GM21786 (cell line): ENCODE measurements around the gene HOMER3.

Source experiments
- ATAC-seq: cut with Tn5 transposase; IDR thresholded peaks from one replicate; pipeline ENCODE4 v1.9.1; 2021; ENCODE audit not compliant: unreplicated experiment

Gene HOMER3

GRCh38 chr19:18940769-18941627 lies at the start of gene HOMER3:
Gene HOMER3, minus strand, starts transcription at chr19:18941217. Its CDS starts 2,235 bp downstream, at chr19:18938982.
- ATAC-seq = no peak

GRCh38 chr19:18990128-18990708 lies 49.2 kb upstream of the HOMER3 start:
- no peak for ATAC-seq

- no peak for ATAC-seq
Observed at GRCh38 chr19:18989316-18989715, 48.3 kb upstream of the HOMER3 start.

- ATAC-seq = no peak
Observed at GRCh38 chr19:18987456-18987855, 46.4 kb upstream of the HOMER3 start.

- no peak for ATAC-seq
Observed at GRCh38 chr19:18985257-18985656, 44.2 kb upstream of the HOMER3 start.

GRCh38 chr19:18984251-18984650 lies 43.2 kb upstream of the HOMER3 start:
- ATAC-seq = no peak

- no peak for ATAC-seq
Observed at GRCh38 chr19:18982669-18983068, 41.7 kb upstream of the HOMER3 start.

- ATAC-seq = no peak
Observed at GRCh38 chr19:18980432-18981020, 39.5 kb upstream of the HOMER3 start.

GRCh38 chr19:18978616-18979015 lies 37.6 kb upstream of the HOMER3 start:
- ATAC-seq = no peak

- ATAC-seq = no peak
Observed at GRCh38 chr19:18975869-18976268, 34.9 kb upstream of the HOMER3 start.

- no peak for ATAC-seq
Observed at GRCh38 chr19:18975011-18975410, 34.0 kb upstream of the HOMER3 start.

- ATAC-seq = no peak
Observed at GRCh38 chr19:18972851-18973250, 31.8 kb upstream of the HOMER3 start.

GRCh38 chr19:18972301-18972811 lies 31.3 kb upstream of the HOMER3 start:
- ATAC-seq = no peak

GRCh38 chr19:18969931-18970659 lies 29.1 kb upstream of the HOMER3 start:
- no peak for ATAC-seq

- ATAC-seq = no peak
Observed at GRCh38 chr19:18967358-18968146, 26.5 kb upstream of the HOMER3 start.

- no peak for ATAC-seq
Observed at GRCh38 chr19:18966307-18966706, 25.3 kb upstream of the HOMER3 start.

GRCh38 chr19:18964121-18964520 lies 23.1 kb upstream of the HOMER3 start:
- no peak for ATAC-seq

GRCh38 chr19:18961767-18962620 lies 21.0 kb upstream of the HOMER3 start:
- no peak for ATAC-seq

GRCh38 chr19:18960370-18960769 lies 19.4 kb upstream of the HOMER3 start:
- ATAC-seq = no peak

GRCh38 chr19:18955042-18955441 lies 14.0 kb upstream of the HOMER3 start:
- ATAC-seq = no peak
